GM21528 (cell line): Measurements from ENCODE around the gene C9orf85.
"Not testable (repeated sequence)": the region's sequence is repeated elsewhere in the genome, so short reads cannot be mapped to it uniquely, and the experiment has no call there.

ENCODE experiments used
- ATAC-seq: cut with Tn5 transposase; IDR thresholded peaks from one replicate; pipeline ENCODE4 v1.9.1; 2021; ENCODE audit warnings: mild to moderate bottlenecking, moderate library complexity; ENCODE audit not compliant: unreplicated experiment, low FRiP score

The C9orf85 gene

GRCh38 chr9:71911061-71911907, at the start of gene C9orf85, which contains the start of gene ABHD17B:
Gene C9orf85 (plus strand): TSS chr9:71911639. CDS start chr9:71911735, 96 bp downstream.
Gene ABHD17B (minus strand): TSS chr9:71911193. CDS start chr9:71875080, 36,113 bp downstream.
- peak; percentile 95 for ATAC-seq

- ATAC-seq, result no peak
Observed at GRCh38 chr9:71863631-71864030, 47.8 kb upstream of the C9orf85 start.

- ATAC-seq, result no peak
Observed at GRCh38 chr9:71875345-71875744, 36.1 kb upstream of the C9orf85 start.

- no peak for ATAC-seq
Observed at GRCh38 chr9:71876106-71876505, 35.3 kb upstream of the C9orf85 start.

- no peak for ATAC-seq
Observed at GRCh38 chr9:71876829-71877228, 34.6 kb upstream of the C9orf85 start.

GRCh38 chr9:71878327-71879274, 32.8 kb upstream of the C9orf85 start:
- ATAC-seq, result no peak

- no peak for ATAC-seq
Observed at GRCh38 chr9:71879644-71880174, 31.7 kb upstream of the C9orf85 start.

GRCh38 chr9:71884005-71884404, 27.4 kb upstream of the C9orf85 start:
- ATAC-seq, result no peak

- no peak for ATAC-seq
Observed at GRCh38 chr9:71885467-71885866, 26.0 kb upstream of the C9orf85 start.

- ATAC-seq, result no peak
Observed at GRCh38 chr9:71886015-71886414, 25.4 kb upstream of the C9orf85 start.

GRCh38 chr9:71886541-71886940, 24.9 kb upstream of the C9orf85 start:
- ATAC-seq, result no peak

GRCh38 chr9:71887362-71887761, 24.1 kb upstream of the C9orf85 start:
- no peak for ATAC-seq

GRCh38 chr9:71890042-71890679, 21.3 kb upstream of the C9orf85 start:
- ATAC-seq, result no peak

- no peak for ATAC-seq
Observed at GRCh38 chr9:71891557-71892189, 19.8 kb upstream of the C9orf85 start.

GRCh38 chr9:71895117-71895516, 16.3 kb upstream of the C9orf85 start:
- ATAC-seq, result peak; percentile 59

GRCh38 chr9:71895955-71896354, 15.5 kb upstream of the C9orf85 start:
- ATAC-seq, result no peak

- no peak for ATAC-seq
Observed at GRCh38 chr9:71896761-71897160, 14.7 kb upstream of the C9orf85 start.

GRCh38 chr9:71897577-71897976, 13.9 kb upstream of the C9orf85 start:
- ATAC-seq, result peak; percentile 48

- ATAC-seq, result not testable (repeated sequence)
Observed at GRCh38 chr9:71898756-71899155, 12.7 kb upstream of the C9orf85 start.
